ENCODE results near the gene PLSCR5.

- TF ChIP-seq CTCF (IDR thresholded peaks at IDR 0.05) (no peak), POLR2A (IDR thresholded peaks at IDR 0.05) (no peak)
Measured at GRCh38 chr3:146581951-146582467, 23.1 kb downstream of the PLSCR5 start.

Measured in lower leg skin (tissue), 3 donors.